Fibroblast of skin of abdomen (primary cell): Measurements from ENCODE around the gene ADSS2.

Experiments
- DNase-seq: peaks from one replicate; pipeline ENCODE4 v3.0.0-alpha.2; 2013

ADSS2 gene

DNA sequence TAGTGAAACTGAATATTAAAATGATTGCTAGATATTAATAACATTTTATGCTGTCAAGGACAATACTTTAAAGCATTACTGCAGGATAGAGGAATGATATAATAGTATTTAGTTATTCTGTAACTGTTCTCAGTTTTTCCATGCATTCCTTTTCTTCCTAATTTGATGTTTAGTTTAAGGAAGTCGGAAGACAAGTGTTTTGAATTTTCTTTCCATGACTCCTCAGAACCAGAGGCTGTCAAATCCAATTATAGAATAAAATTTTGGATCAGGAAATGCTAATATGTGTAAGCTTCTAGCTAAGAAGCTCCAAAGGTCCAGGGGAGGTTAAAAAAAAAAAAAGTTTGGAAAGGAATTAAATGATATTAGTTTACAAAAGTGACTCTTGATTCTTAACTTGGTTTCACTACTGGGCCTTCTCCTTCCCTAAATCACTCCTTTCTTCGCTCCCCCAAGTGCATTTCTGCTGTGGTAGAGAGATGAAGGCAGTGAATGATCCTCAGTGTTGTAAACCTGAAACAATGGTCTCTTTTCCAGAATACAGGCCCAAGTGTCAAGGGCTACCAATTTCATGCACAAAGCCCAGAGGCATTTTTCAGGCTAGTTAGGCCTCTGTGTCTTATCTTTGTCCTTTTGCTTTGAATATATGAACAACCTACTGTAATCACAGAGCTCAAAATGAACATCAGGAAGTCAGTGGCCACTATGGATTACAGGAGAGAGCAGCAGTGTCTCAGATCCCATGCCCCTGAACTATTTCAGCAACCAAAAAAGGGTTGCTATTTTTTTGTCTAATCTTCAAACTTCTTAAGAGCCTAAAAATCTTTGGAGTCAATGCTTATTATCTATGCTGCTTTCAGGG, 6.2 kb downstream of the ADSS2 start:
- DNase-seq = peak; percentile 57

- no peak for DNase-seq
These were observed 6.9 kb downstream of the ADSS2 start for GRCh38 chr1:244444854-244445253.

- DNase-seq = no peak
These were observed 8.9 kb downstream of the ADSS2 start for GRCh38 chr1:244442850-244443249.

DNA sequence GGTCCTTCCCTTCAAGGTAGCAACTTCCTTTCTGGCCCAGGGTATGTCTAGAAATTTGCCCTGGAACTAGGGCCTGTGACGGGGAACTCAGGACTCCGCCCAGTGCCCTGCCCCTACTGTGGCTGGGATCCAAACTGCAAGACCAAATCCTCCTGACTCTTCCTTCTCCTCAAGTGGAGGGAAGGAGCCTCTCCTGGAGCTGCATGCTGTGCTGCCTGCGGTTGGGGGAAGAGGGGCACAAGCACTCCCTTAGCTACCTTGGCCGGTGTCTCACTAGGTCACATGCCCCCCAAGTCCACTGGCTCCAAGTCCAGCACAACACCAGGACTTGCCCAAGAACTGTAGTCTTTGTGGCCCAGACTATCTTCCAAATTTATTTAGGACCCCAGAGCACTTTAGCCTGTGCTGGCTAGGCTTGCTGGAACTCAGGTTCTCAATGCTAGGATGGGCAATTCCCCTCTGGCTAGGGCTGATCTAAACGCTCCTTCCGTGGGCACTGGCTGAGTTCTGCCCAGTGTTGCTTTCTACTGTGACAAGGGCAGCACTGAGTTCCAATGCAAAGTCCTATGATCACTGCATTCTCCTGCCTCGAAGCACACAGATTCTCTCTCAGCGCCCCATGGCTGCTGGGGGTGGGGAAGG, 12.2 kb downstream of the ADSS2 start:
- no peak for DNase-seq

GRCh38 chr1:244437086-244437468, 14.6 kb downstream of the ADSS2 start:
- peak; percentile 52 for DNase-seq

DNA sequence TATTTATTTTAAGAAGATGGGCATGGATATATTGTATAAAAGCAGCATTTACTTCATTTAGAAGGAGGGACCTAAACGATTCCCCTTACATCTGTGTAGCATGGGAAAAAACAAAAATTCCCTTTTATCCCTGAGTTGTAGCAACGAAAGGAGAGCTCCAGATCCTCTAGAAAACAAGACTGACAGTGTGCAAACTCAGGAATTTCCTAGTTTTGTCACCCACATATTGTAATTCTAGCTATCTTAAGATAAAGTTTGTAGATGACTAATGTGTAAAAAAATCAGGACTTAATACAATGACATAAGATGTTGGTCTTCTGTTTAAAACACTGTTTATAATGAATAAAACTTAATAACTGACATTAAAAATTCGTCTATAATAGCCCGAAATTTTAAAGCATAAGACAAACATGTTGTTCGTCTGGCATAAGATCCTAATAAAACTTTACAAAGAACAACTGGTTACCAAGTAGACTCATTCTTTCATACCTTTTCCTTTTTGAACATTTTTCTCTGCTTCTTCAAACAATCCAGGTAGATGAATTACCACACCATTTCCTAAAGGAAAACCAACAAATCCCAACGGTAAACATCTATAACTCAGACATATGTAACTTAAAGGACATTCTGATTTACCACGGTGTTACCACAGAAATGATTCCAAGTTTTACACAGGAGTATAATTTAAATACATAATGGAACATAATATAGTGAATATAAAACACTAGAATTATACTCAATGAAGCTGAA, 15.2 kb downstream of the ADSS2 start:
- DNase-seq = peak; percentile 36

- DNase-seq = peak; percentile 62
These were observed 16.0 kb downstream of the ADSS2 start for GRCh38 chr1:244435562-244436205.

DNA sequence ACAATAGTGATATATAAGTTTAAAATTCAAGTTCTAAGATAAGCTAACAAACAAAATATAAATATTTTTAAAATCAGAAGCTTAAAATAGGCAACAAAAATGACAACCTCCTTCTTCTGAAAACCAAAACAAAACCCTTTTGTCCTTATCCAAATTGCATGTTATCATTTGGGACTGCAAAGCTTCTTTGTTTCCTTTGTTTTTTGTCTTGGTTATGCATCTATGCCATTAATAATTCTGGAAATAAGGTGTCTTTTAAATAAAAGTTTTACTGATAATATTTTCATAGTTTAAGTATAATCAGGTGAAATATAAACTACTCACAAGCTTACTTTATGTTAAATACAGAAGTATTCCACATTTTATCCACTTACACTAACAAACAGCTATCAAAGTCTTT, 20.5 kb downstream of the ADSS2 start:
- no peak for DNase-seq

- DNase-seq = no peak
These were observed 21.9 kb downstream of the ADSS2 start for GRCh38 chr1:244429818-244430217.

GRCh38 chr1:244427647-244428046, 24.1 kb downstream of the ADSS2 start:
- DNase-seq = no peak

DNA sequence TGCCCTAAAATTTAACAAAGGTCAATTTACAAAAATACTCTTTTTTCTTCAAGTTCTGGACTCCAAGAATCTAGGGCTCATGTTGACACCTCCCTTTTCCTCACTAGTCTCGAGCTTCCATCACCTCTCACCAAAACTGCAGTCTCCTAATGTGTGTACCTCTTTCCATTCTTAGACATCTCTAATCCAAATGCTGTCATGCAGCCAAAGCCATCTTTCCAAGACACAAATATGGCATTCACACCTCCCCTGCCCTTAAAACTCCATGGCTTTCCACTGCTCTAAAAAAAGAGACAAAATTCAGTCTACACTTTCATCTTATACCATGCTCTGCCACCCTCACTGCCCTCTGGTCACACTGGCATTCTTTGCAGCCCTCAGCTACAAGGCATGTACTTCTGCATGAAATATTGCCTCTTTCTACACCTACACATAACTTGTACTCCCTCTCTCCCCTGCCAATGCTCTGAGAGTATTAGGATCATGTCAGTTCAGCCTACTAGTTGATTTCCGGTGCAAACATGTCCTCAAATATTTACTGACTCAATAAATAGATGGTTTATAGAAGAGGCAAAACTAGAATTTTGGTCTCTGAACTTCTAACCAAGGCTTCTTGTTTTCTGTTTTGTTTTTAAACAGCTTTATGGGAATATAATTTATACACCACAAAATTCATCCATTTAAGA, 26.9 kb downstream of the ADSS2 start:
- DNase-seq = no peak

DNA sequence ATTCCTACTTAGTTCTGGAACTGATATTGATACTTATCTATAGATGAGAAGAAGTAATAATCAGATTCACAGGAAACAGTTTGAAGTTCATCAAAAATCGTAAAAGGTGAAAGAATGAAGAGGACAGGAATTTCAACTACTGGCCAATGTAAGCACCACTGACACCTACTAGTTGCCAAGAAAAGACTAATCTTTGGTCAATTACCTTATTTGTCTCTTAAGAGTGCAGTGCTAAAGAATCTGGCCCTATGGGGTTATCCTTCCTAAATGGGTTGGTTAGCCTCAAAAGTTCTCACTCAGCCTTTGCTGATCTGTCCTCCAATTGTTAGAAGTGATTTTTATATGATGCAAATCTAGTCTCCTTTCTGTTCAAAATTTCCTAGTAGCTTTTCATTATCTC, 29.5 kb downstream of the ADSS2 start:
- DNase-seq = no peak

- no peak for DNase-seq
These were observed 32.7 kb downstream of the ADSS2 start for GRCh38 chr1:244419024-244419423.

DNA sequence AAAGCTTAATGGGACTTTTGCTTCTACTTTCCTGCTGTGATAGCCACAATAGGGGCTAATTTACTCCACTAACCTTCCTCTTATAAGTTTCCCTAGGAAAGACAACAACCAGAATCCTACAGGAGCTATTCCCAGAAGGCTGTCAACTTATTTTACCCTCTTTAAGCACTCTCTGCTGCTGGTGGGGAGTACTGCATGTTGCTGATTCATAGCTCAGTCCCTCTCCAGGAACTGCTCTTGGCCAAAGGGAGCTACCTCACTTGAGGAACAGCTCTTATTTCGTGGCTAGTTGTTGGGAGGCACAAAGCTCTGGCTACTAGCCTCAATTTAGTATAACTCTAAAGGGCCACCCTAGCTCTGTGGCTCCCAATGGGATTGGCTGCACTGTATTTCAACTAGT, 37.2 kb downstream of the ADSS2 start:
- DNase-seq = peak; percentile 30

DNA sequence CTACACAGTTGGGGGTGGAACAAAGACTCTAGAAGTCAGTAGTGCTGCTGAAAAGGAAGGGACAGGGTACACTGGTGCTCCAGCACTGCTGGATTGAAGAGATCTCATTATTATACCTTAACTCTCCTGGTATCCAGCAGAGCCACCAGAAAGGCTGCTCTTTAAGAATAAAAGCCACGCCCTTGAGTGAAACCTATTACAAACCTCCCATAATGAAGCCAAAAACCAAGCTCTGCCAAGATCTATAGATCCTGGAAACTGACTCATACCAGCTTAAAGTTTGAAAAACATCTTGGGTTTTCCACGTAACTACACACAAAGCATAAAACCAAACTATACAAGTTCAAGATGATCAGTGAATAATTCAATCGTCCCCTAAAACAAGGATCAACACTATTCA, 38.0 kb downstream of the ADSS2 start:
- no peak for DNase-seq

- DNase-seq = no peak
These were observed 39.5 kb downstream of the ADSS2 start for GRCh38 chr1:244412176-244412575.

GRCh38 chr1:244409701-244410100, 42.0 kb downstream of the ADSS2 start:
- DNase-seq = no peak

DNA sequence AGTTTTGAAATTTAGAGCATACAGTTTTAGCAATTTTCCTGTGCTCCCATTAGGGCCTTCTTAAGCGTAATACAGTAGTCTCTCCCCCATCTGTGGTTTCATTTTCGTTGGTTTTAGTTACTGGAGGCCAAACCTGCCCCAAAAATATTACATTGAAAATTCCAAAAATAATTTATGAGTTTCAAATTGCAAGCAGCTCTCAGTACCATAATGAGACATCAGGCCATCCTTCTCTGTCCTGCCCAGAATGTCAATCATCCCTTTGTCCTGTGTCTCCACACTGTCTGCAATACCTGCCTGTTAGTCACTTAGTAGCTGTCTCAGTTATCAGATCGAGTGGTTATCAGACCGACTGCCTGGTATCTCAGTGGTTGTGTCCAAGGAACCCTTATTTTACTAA, 45.4 kb downstream of the ADSS2 start:
- DNase-seq = no peak

DNA sequence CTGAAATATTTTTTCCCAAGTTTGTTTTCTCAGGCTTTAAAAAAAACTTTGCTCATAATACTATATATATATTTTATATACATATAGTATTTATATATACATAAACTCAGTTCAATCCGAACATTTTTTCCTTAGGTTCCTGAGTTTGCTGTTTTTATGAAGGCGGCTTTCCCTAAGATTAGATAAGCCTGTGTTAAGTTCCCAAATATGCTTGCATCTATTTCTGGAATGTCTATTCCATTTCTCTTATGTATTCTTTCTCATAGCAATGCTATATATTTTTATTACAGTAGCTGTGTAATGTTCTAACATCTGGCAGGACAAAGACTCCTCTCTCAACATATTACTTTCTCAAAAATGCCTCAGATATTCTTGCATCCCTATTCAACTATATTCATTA, 45.9 kb downstream of the ADSS2 start:
- no peak for DNase-seq

DNA sequence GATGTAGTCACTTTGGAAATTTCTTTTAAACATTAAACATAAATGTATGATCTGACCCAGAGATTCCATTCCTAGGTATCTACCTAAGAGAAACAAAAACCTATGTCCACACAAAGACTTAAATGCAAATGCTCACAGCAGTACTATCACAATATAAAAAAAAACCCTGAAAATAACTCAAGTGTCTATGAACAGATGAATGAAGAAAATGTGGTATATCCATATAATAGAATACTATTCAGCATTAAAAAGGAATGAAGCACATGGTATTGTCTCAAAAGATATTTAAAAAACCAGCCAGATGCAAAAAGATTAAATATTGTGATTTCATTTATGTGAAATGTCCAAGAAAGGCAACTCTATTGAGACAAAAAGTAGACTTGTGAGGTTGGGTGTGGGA, 48.3 kb downstream of the ADSS2 start:
- no peak for DNase-seq

DNA sequence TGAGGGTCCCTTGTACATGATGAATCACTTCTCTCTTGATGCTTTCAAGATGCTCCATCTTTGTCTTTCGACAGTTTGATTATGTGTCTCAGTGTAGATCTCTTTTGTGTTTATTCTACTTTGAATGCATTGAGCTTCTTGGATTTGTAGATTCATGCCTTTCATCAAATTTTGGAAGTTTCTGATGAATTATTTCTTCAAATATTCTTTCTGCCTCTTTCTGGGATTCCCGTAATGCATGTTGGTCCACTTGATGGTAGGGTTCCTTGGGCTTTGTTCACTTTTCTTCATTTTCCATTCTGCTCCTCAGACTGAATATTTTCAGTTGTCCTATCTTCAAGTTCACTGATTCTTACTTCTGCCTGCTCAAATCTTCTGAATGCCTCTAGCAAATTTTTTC, 50.7 kb downstream of the ADSS2 start:
- DNase-seq = no peak

DNA sequence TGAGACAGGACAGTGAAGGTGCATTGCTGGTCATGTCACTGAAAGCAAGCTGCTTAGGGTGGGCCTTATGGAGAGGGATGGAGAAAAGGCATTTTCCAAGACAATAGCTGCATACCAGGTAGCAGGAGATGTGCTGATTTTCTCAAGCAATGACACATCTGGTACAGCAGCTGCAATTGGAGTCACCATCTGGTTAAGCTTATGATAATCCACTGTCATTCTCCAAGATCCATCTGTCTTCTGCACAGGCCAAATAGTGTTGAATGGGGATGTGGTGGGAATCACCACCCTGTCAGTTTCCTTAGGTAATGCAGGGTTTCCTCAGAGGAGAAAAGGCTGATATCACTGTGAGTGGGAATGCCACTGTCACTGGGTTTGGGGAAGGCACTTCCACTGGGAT, 54.6 kb downstream of the ADSS2 start:
- peak; percentile 6 for DNase-seq
